Caco-2 (cell line): ENCODE data around the gene MLLT10. TPM values are rescaled to one million over a fixed set of nuclear protein-coding genes. Genes with fewer than 3 reads are reported as not detected.

Experiments used
- BruUV-seq: library from RNA; stranded (reverse); fragments of 400-500 nt; replicated peaks from 2 replicates; lab custom pipeline; 2021; lab: Mats Ljungman, UMichigan
- CTCF ChIA-PET: fragments of 300-600 bp; sonication (Branson Sonifier 250); formaldehyde crosslinking; loops from one replicate; lab custom pipeline; 2022; ENCODE audit warnings: antibody characterized with exemption; lab: Charles Lee
- POLR2A ChIA-PET: fragments of 300-600 bp; sonication (Branson Sonifier 250); formaldehyde crosslinking; loops from one replicate; lab custom pipeline; 2022; ENCODE audit warnings: antibody characterized with exemption; lab: Charles Lee
- DNase-seq, 2 experiments: peaks; one replicate each; pipeline versions ENCODE4 v3.0.0 to v3.0.0-alpha.2; 2020 to 2022
- H3K27me3 ChIP-seq: replicated peaks from 2 replicates; pipeline ENCODE4 v1.6.0; 2011; ENCODE audit warnings: low read length; ENCODE audit not compliant: control insufficient read depth, insufficient read depth
- H3K36me3 ChIP-seq: 2 replicates; pipeline ENCODE4 v1.5.1; 2011; ENCODE audit warnings: low read length; ENCODE audit not compliant: control insufficient read depth, insufficient read depth
- H3K4me1 ChIP-seq: fragments of 250-450 bp; sonication (Bioruptor Pico); 2 replicates; pipeline ENCODE4 v1.5.1; 2020; ENCODE audit warnings: mild to moderate bottlenecking
- H3K4me3 ChIP-seq: 2 replicates; pipeline ENCODE4 v1.5.1; 2011; ENCODE audit warnings: low read depth, mild to moderate bottlenecking, control low read depth, low read length
- H3K9me3 ChIP-seq: fragments of 250-450 bp; sonication (Bioruptor Pico); 2 replicates; pipeline ENCODE4 v1.5.1; 2020; ENCODE audit warnings: mild to moderate bottlenecking, moderate library complexity
- H3K27ac Mint-ChIP-seq: one replicate; pipeline ENCODE4 v1.8.0; 2022; ENCODE audit warnings: mixed read lengths; ENCODE audit not compliant: unreplicated experiment
- H3K27me3 Mint-ChIP-seq: one replicate; pipeline ENCODE4 v1.8.0; 2022; ENCODE audit warnings: mixed read lengths; ENCODE audit not compliant: insufficient read depth, unreplicated experiment
- H3K36me3 Mint-ChIP-seq: one replicate; pipeline ENCODE4 v1.8.0; 2022; ENCODE audit warnings: mild to moderate bottlenecking, mixed read lengths; ENCODE audit not compliant: insufficient read depth, unreplicated experiment
- H3K4me1 Mint-ChIP-seq: one replicate; pipeline ENCODE4 v1.8.0; 2022; ENCODE audit warnings: low read depth, mixed read lengths; ENCODE audit not compliant: unreplicated experiment
- H3K4me3 Mint-ChIP-seq: one replicate; pipeline ENCODE4 v1.8.0; 2022; ENCODE audit warnings: mild to moderate bottlenecking, moderate library complexity, mixed read lengths; ENCODE audit not compliant: unreplicated experiment
- H3K9me3 Mint-ChIP-seq: one replicate; pipeline ENCODE4 v1.8.0; 2022; ENCODE audit warnings: mixed read lengths; ENCODE audit not compliant: unreplicated experiment
- CTCF ChIP-seq, 2 experiments: fragments of 200-600 bp in 1 of 2; IDR thresholded peaks; 1 replicate in 1 of 2; 2 replicates in 1 of 2; pipeline versions ENCODE4 v1.5.1 to v1.8.0; 2011 to 2022; ENCODE audit warnings: antibody characterized with exemption in 1 of 2, control low read depth in 1 of 2, inconsistent platforms in 1 of 2, low read depth in 1 of 2, low read length in 1 of 2, mild to moderate bottlenecking in 1 of 2, moderate library complexity in 1 of 2; ENCODE audit not compliant: insufficient read depth in 1 of 2, severe bottlenecking in 1 of 2, unreplicated experiment in 1 of 2
- intact Hi-C: fragments of 100-400 bp; cut with micrococcal nuclease; formaldehyde crosslinking; loops from one replicate; pipeline ENCODE4 v1.10.0; 2022; ENCODE audit not compliant: unreplicated experiment
- total RNA-seq: library from RNA; stranded (reverse); gene quantifications from 2 replicates; pipeline ENCODE4 v1.2.3, GENCODE V29; 2022

The MLLT10 gene
- total RNA-seq, 1 experiment from 2014 or later: 84.3 TPM

- no peaks in the 10 kb centered on the region for H3K36me3 ChIP-seq
- peaks cover 3% of the 10 kb centered on the region; the same call in 1 of the 2 replicates for H3K4me1 ChIP-seq
- no peak for DNase-seq
- no peaks in the 10 kb centered on the region for H3K9me3 Mint-ChIP-seq
- ChIA-PET POLR2A (interaction anchor here (0.6 kb wide), 1 partner anchor 453 kb away, joined by 3 read pairs; no protein-coding TSS in a partner anchor), CTCF (no interaction called here)
- H3K4me3 Mint-ChIP-seq: no peak overlapping the region
- TF ChIP-seq CTCF (IDR thresholded peaks at IDR 0.05; ENCODE audit: insufficient read depth in 1 of 2, low read depth in 1 of 2, low read length in 1 of 2, severe bottlenecking in 1 of 2, unreplicated experiment in 1 of 2): no peak
- H3K4me1 Mint-ChIP-seq: peaks cover 12% of the 10 kb centered on the region
- no peaks in the 10 kb centered on the region for H3K9me3 ChIP-seq
- no peak overlapping the region for H3K4me3 ChIP-seq
- peaks cover 6% of the 10 kb centered on the region for H3K36me3 Mint-ChIP-seq
- intact Hi-C loops: loop anchor here (10.0 kb wide), 1 partner anchor 325 kb away; no protein-coding TSS in a partner anchor
- no peaks in the 10 kb centered on the region for H3K27me3 Mint-ChIP-seq
- BruUV-seq: no TSS peak
- no peaks in the 10 kb centered on the region for H3K27me3 ChIP-seq
- no peak overlapping the region for H3K27ac Mint-ChIP-seq
These were observed 43.9 kb upstream of the MLLT10 start for GRCh38 chr10:21490028-21490710.

- no peaks in the 10 kb centered on the region for H3K9me3 Mint-ChIP-seq
- no peaks in the 10 kb centered on the region for H3K27me3 Mint-ChIP-seq
- H3K36me3 ChIP-seq: no peaks in the 10 kb centered on the region
- CTCF ChIA-PET: no interaction called here
- POLR2A ChIA-PET: interaction anchor here (0.6 kb wide), 1 partner anchor 452 kb away, joined by 3 read pairs; no protein-coding TSS in a partner anchor
- no peaks in the 10 kb centered on the region for H3K27me3 ChIP-seq
- intact Hi-C loops: loop anchor here (10.0 kb wide), 1 partner anchor 324 kb away; no protein-coding TSS in a partner anchor
- TF ChIP-seq CTCF (IDR thresholded peaks at IDR 0.05; ENCODE audit: insufficient read depth in 1 of 2, low read depth in 1 of 2, low read length in 1 of 2, severe bottlenecking in 1 of 2, unreplicated experiment in 1 of 2): no peak
- no peak overlapping the region for H3K4me3 Mint-ChIP-seq
- H3K27ac Mint-ChIP-seq: no peak overlapping the region
- peaks cover 12% of the 10 kb centered on the region for H3K4me1 Mint-ChIP-seq
- H3K4me3 ChIP-seq: no peak overlapping the region
- peaks cover 6% of the 10 kb centered on the region for H3K36me3 Mint-ChIP-seq
- no peaks in the 10 kb centered on the region for H3K9me3 ChIP-seq
- no TSS peak for BruUV-seq
- DNase-seq: no peak
- peaks cover 3% of the 10 kb centered on the region; the same call in 1 of the 2 replicates for H3K4me1 ChIP-seq
These were observed 43.3 kb upstream of the MLLT10 start for GRCh38 chr10:21490711-21491105.

GRCh38 chr10:21492421-21492820 is 41.6 kb upstream of the MLLT10 start:
- DNase-seq: no peak
- H3K4me1 Mint-ChIP-seq: peaks cover 12% of the 10 kb centered on the region
- H3K36me3 ChIP-seq: no peaks in the 10 kb centered on the region
- ChIA-PET CTCF (no interaction called here), POLR2A (interaction anchor here (0.6 kb wide), 1 partner anchor 20 kb away, joined by 3 read pairs; no protein-coding TSS in a partner anchor)
- H3K9me3 Mint-ChIP-seq: no peaks in the 10 kb centered on the region
- no peak overlapping the region for H3K27ac Mint-ChIP-seq
- no peak overlapping the region for H3K4me3 ChIP-seq
- intact Hi-C loops: loop anchor here (10.0 kb wide), 1 partner anchor 322 kb away; no protein-coding TSS in a partner anchor
- BruUV-seq: no TSS peak
- no peaks in the 10 kb centered on the region for H3K9me3 ChIP-seq
- peaks cover 3% of the 10 kb centered on the region; the same call in 1 of the 2 replicates for H3K4me1 ChIP-seq
- H3K36me3 Mint-ChIP-seq: peaks cover 5% of the 10 kb centered on the region
- no peaks in the 10 kb centered on the region for H3K27me3 Mint-ChIP-seq
- no peak for TF ChIP-seq CTCF (IDR thresholded peaks at IDR 0.05; ENCODE audit: insufficient read depth in 1 of 2, low read depth in 1 of 2, low read length in 1 of 2, severe bottlenecking in 1 of 2, unreplicated experiment in 1 of 2)
- no peaks in the 10 kb centered on the region for H3K27me3 ChIP-seq
- H3K4me3 Mint-ChIP-seq: no peak overlapping the region
